GM12873 (cell line): ENCODE results near the gene ZAR1L.

Experiments
- TF ChIP-seq, protein P1 (sequence below): IDR thresholded peaks from 2 replicates; pipeline ENCODE4 v1.5.1; 2012; ENCODE audit warnings: low read depth, mild to moderate bottlenecking, moderate library complexity, low read length, control low read depth; ENCODE audit not compliant: insufficient read depth; ENCODE audit errors: missing control alignments

The ZAR1L gene, protein sequence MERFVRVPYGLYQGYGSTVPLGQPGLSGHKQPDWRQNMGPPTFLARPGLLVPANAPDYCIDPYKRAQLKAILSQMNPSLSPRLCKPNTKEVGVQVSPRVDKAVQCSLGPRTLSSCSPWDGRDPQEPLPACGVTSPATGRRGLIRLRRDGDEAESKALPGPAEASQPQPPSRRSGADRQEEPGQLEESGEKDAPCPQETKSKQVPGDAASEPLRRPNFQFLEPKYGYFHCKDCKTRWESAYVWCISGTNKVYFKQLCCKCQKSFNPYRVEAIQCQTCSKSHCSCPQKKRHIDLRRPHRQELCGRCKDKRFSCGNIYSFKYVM

DNA sequence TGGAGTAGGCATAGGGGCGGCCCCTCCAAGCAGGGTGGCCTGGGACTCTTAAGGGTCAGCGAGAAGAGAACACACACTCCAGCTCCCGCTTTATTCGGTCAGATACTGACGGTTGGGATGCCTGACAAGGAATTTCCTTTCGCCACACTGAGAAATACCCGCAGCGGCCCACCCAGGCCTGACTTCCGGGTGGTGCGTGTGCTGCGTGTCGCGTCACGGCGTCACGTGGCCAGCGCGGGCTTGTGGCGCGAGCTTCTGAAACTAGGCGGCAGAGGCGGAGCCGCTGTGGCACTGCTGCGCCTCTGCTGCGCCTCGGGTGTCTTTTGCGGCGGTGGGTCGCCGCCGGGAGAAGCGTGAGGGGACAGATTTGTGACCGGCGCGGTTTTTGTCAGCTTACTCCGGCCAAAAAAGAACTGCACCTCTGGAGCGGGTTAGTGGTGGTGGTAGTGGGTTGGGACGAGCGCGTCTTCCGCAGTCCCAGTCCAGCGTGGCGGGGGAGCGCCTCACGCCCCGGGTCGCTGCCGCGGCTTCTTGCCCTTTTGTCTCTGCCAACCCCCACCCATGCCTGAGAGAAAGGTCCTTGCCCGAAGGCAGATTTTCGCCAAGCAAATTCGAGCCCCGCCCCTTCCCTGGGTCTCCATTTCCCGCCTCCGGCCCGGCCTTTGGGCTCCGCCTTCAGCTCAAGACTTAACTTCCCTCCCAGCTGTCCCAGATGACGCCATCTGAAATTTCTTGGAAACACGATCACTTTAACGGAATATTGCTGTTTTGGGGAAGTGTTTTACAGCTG, at the start of gene ZAR1L, which contains the start of gene BRCA2:
TSS of gene ZAR1L (minus strand) at position 126 of the 790 bp plus-strand sequence. CDS start 3,438 bp downstream, outside the sequence.
TSS of gene BRCA2 (plus strand) at position 271 of the 790 bp plus-strand sequence. CDS start 953 bp downstream, outside the sequence.
- TF ChIP-seq, protein P1, sequence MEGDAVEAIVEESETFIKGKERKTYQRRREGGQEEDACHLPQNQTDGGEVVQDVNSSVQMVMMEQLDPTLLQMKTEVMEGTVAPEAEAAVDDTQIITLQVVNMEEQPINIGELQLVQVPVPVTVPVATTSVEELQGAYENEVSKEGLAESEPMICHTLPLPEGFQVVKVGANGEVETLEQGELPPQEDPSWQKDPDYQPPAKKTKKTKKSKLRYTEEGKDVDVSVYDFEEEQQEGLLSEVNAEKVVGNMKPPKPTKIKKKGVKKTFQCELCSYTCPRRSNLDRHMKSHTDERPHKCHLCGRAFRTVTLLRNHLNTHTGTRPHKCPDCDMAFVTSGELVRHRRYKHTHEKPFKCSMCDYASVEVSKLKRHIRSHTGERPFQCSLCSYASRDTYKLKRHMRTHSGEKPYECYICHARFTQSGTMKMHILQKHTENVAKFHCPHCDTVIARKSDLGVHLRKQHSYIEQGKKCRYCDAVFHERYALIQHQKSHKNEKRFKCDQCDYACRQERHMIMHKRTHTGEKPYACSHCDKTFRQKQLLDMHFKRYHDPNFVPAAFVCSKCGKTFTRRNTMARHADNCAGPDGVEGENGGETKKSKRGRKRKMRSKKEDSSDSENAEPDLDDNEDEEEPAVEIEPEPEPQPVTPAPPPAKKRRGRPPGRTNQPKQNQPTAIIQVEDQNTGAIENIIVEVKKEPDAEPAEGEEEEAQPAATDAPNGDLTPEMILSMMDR: no peak

DNA sequence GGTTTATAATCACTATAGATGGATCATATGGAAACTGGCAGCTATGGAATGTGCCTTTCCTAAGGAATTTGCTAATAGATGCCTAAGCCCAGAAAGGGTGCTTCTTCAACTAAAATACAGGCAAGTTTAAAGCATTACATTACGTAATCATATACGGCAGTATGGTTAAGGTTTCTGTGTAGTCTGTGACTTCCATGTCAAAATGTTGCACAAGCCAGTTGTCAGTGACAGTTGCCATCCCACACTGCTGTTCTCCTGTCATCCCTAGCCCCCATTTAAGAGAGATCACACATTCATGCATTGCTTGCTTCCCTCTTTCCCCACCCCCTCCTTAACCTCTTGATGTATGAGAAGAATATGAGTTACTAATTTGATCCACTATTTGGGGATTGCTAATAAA, 47.4 kb upstream of the ZAR1L start:
- TF ChIP-seq, protein P1: no peak

DNA sequence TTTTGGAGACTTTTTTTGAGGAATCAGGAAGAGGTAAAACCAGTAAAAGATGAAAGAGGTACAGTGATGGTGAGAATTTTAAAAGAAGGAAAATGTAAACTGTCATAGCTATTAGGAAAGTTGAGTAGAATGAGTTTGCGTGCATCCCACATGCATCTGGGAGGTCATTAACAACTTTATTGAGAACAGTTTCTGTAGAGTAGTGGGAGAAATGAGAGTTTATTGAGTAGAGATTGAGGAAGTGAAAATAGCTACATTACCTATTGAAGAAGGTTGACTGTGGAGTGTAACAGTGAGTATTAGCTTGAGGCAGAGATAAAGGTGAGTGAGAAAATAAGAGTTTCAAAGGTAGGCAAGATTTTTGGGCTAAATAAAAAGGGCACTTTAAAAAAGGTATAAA, 38.9 kb upstream of the ZAR1L start:
- TF ChIP-seq, protein P1: no peak

DNA sequence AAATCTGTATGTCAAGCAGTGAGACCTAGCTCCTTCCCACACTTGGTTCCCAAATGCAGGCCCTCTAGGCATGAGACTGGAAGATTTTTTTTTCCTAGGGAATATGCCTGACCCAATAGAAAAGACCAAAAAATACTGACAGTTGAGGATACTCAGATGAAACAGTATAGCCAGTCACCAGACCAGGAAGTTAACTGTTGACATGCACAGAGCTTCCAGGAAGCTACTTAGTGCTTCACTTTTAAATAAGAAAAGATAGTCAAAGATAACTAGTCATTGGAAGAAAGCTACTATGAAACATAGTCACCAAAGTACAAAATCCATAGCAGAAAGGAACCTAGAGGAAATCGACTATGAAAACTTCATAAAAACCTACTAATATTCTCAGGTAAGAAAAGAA, 32.5 kb upstream of the ZAR1L start:
- TF ChIP-seq, protein P1: no peak

DNA sequence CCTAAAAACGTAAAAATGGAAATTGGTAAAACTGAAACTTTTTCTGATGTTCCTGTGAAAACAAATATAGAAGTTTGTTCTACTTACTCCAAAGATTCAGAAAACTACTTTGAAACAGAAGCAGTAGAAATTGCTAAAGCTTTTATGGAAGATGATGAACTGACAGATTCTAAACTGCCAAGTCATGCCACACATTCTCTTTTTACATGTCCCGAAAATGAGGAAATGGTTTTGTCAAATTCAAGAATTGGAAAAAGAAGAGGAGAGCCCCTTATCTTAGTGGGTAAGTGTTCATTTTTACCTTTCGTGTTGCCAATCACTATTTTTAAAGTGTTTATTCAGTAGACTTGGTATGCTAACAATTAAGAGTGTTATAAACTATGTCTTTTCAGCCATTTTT, 25.8 kb upstream of the ZAR1L start:
- TF ChIP-seq, protein P1: no peak

DNA sequence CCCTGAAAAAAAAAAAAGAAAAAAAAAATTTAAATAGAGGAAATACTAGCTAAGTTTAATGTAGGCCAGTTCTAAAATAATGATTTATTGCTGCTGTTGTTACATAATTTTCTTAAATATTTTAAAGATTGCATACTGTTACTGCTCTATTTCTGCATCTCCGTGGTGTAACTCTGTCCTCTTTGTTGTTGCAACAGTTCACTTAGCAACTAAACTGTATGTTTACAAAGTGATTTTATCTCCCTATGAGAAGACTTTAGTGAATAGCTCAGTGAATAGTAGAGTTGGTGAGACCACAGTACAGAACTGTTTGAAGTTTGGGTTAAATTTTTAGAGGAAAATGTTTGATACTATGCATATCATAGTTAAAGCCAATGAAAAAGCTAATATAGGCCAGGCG, 19.5 kb upstream of the ZAR1L start:
- TF ChIP-seq, protein P1: no peak

DNA sequence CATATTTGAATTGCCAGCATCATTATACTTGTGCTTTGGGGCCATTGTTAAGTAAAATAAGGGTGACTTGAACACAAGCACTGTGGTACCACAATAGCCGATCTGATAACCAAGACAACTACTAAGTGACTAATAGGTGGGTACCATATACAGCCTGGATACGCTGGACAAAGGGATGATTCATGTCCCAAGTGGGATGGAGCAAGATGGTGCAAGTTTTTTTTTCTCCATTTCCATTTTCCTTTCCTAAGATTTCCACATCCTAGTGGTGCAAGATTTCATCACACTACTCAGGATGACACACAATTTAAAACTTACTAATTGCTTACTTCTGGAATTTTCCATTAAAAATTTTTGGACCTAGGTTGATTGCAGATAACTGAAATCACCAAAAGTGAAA, 15.3 kb upstream of the ZAR1L start:
- TF ChIP-seq, protein P1: no peak
